Endodermal cell (in vitro differentiated cells): ENCODE data around the gene CELF4. TPM values are rescaled to one million over a fixed set of nuclear protein-coding genes. Genes with fewer than 3 reads are reported as not detected.

Experiments used
- DNase-seq: peaks from one replicate; pipeline ENCODE4 v3.0.0-alpha.2; 2017
- H3K27ac ChIP-seq: 2 replicates; pipeline ENCODE4 v1.5.1; 2013; ENCODE audit warnings: mild to moderate bottlenecking, low read depth, low read length, moderate library complexity
- H3K27me3 ChIP-seq: 2 replicates; pipeline ENCODE4 v1.6.1; 2013; ENCODE audit warnings: mild to moderate bottlenecking, low read length, moderate library complexity; ENCODE audit not compliant: insufficient read depth, control insufficient read depth, poor library complexity, severe bottlenecking
- H3K36me3 ChIP-seq: 2 replicates; pipeline ENCODE4 v1.7.0; 2013; ENCODE audit warnings: mild to moderate bottlenecking, low read length, moderate library complexity; ENCODE audit not compliant: control insufficient read depth, insufficient read depth
- H3K4me1 ChIP-seq: one replicate; pipeline ENCODE4 v1.7.0; 2013; ENCODE audit warnings: low read length; ENCODE audit not compliant: control insufficient read depth, insufficient read depth
- H3K4me3 ChIP-seq: 2 replicates; pipeline ENCODE4 v1.5.1; 2013; ENCODE audit warnings: mild to moderate bottlenecking, low read length, moderate library complexity
- H3K9ac ChIP-seq: 2 replicates; pipeline ENCODE4 v1.6.1; 2013; ENCODE audit warnings: mild to moderate bottlenecking, low read length, moderate library complexity; ENCODE audit not compliant: poor library complexity, severe bottlenecking; ENCODE audit errors: extremely low read depth
- H3K9me3 ChIP-seq: 2 replicates; pipeline ENCODE4 v1.6.1; 2013; ENCODE audit warnings: mild to moderate bottlenecking, low read length, moderate library complexity; ENCODE audit not compliant: control insufficient read depth
- H3K27ac Mint-ChIP-seq: 2 replicates; pipeline ENCODE4 v1.8.0; 2020; ENCODE audit warnings: mixed read lengths
- H3K27me3 Mint-ChIP-seq: 2 replicates; pipeline ENCODE4 v1.8.0; 2021; ENCODE audit warnings: mild to moderate bottlenecking, mixed read lengths; ENCODE audit not compliant: insufficient read depth
- H3K36me3 Mint-ChIP-seq: 2 replicates; pipeline ENCODE4 v1.8.0; 2020; ENCODE audit warnings: low read depth, mixed read lengths
- H3K4me1 Mint-ChIP-seq: 2 replicates; pipeline ENCODE4 v1.8.0; 2020; ENCODE audit warnings: mixed read lengths
- H3K4me3 Mint-ChIP-seq: 2 replicates; pipeline ENCODE4 v1.8.0; 2020; ENCODE audit warnings: mild to moderate bottlenecking, moderate library complexity, mixed read lengths
- H3K9me3 Mint-ChIP-seq: 2 replicates; pipeline ENCODE4 v1.8.0; 2020; ENCODE audit warnings: mild to moderate bottlenecking, mixed read lengths
- CTCF ChIP-seq: fragments of 200-600 bp; sonication (generic); conservative IDR thresholded peaks from 2 replicates; pipeline ENCODE4 v1.5.0; 2021; ENCODE audit warnings: antibody characterized with exemption, mild to moderate bottlenecking
- WGBS, 2 experiments: methylation state at CpG; one replicate each; pipeline versions ENCODE4 v1.1.5 to v1.1.7; 2013; ENCODE audit warnings: missing lambda C conversion rate in 2 of 2, mixed read lengths in 1 of 2; ENCODE audit not compliant: insufficient coverage in 1 of 2, insufficient read length in 1 of 2; 5-methylcytosine and 5-hydroxymethylcytosine counted together
- total RNA-seq, 2 donors: library from RNA; stranded (reverse); fragmentation: NEBNext Ultra II Directional in 1 of 2; extraction: Animal tissue kit (Norgen Biotek cat#: 25700) in 1 of 2; gene quantifications; 2 replicates in 1 of 2; 3 replicates in 1 of 2; pipeline ENCODE4 v1.2.1, GENCODE V29; 2021

CELF4 gene
- total RNA-seq, 2 donors from 2014 or later: 5.7 to 6.7 TPM

- Histone ChIP-seq H3K27ac (no peak overlapping the region), H3K36me3 (no peaks in the 10 kb centered on the region), H3K9me3 (no peaks in the 10 kb centered on the region), H3K4me3 (no peak overlapping the region), H3K4me1 (no peaks in the 10 kb centered on the region), H3K27me3 (peaks cover 47% of the 10 kb centered on the region), H3K9ac (no peak overlapping the region)
- H3K27ac Mint-ChIP-seq: no peak overlapping the region
- no peaks in the 10 kb centered on the region for H3K9me3 Mint-ChIP-seq
- WGBS, 2 experiments: 78 to 100% methylated on average over 3 to 5 of the region's 5 CpGs
- H3K4me1 Mint-ChIP-seq: peaks cover 26% of the 10 kb centered on the region
- no peak for TF ChIP-seq CTCF
- no peak overlapping the region for H3K4me3 Mint-ChIP-seq
- peaks cover 52% of the 10 kb centered on the region for H3K27me3 Mint-ChIP-seq
- no peaks in the 10 kb centered on the region for H3K36me3 Mint-ChIP-seq
- no peak for DNase-seq
These were observed 78.8 kb downstream of the CELF4 start for GRCh38 chr18:37486848-37487247.

DNA sequence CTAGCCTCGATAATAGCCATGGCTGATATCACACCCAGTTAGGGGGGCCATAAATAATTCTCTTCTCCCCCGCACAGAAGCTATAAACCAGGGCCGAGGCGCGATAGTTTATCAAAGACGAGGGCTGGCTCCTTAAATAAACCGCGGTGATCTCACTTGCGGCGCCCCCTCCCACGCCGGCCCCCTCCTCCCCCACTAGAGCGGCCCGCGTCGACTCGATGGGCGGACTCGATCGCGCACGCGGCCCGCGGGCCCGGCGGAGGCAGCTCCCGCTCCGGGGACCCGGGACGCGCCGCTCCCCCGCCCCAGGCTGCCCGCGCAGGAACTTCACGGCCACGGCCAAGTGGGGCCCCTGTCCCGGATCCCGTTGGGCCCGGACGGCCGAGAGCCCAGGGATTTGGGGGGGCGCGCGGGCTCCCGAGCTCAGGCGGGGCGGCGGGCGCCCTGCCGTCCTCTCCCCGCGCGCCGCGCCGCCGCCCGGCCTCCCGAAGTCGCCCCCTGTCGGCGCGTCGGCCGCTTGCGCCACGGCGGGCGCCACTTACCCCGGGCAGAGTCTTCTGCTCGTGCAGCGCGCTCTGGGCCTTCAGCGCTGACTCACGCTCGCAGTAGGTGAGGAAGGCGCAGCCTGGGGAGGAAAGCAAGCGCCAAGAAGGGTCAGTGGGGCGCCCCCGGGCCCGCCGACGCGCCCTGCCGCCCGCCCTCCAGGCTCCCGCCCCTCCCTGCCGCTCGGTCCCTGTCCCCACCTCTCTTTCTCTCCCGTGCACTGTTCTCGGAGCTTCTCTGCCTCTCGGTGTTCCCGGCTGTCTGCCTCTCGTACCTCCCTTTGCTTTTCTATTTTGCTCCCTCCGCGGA, 80.4 kb downstream of the CELF4 start:
- H3K4me1 ChIP-seq: no peaks in the 10 kb centered on the region
- H3K36me3 ChIP-seq: no peaks in the 10 kb centered on the region
- Mint-ChIP-seq H3K4me3 (peak overlapping the region; percentile 43), H3K36me3 (no peaks in the 10 kb centered on the region), H3K27me3 (peaks cover 50% of the 10 kb centered on the region), H3K27ac (peak overlapping the region; percentile 21), H3K9me3 (no peaks in the 10 kb centered on the region), H3K4me1 (peaks cover 32% of the 10 kb centered on the region)
- H3K9ac ChIP-seq: no peak overlapping the region
- H3K27me3 ChIP-seq: peaks cover 47% of the 10 kb centered on the region
- H3K9me3 ChIP-seq: no peaks in the 10 kb centered on the region
- H3K27ac ChIP-seq: no peak overlapping the region
- 2% methylated on average over 26 to 98 of the region's 98 CpGs for WGBS, 2 experiments
- peak overlapping the region; percentile 56 for H3K4me3 ChIP-seq
- peak; percentile 77 for TF ChIP-seq CTCF
- DNase-seq: peak; percentile 90

- no peak overlapping the region for H3K9ac ChIP-seq
- Mint-ChIP-seq H3K27ac (peak overlapping the region; percentile 53), H3K36me3 (no peaks in the 10 kb centered on the region), H3K27me3 (peaks cover 48% of the 10 kb centered on the region), H3K9me3 (no peaks in the 10 kb centered on the region), H3K4me1 (peaks cover 31% of the 10 kb centered on the region), H3K4me3 (peak overlapping the region; percentile 35)
- peak; percentile 69 for DNase-seq
- no peak overlapping the region for H3K27ac ChIP-seq
- peaks cover 47% of the 10 kb centered on the region for H3K27me3 ChIP-seq
- H3K4me1 ChIP-seq: no peaks in the 10 kb centered on the region
- H3K4me3 ChIP-seq: no peak overlapping the region
- no peaks in the 10 kb centered on the region for H3K36me3 ChIP-seq
- TF ChIP-seq CTCF: no peak
- no peaks in the 10 kb centered on the region for H3K9me3 ChIP-seq
- WGBS, 2 experiments: 15 to 23% methylated on average over 4 to 17 of the region's 17 CpGs
These were observed 81.4 kb downstream of the CELF4 start for GRCh38 chr18:37483984-37484819.
